Tibial nerve (tissue), 4 donors: ENCODE data around the gene CCDC88B. TPM values are rescaled to one million over a fixed set of nuclear protein-coding genes. Genes with fewer than 3 reads are reported as not detected.
A peak's percentile ranks its signal among the peaks of the same experiment; 100 is the strongest.

Experiments
- DNase-seq, 2 donors: peaks; one replicate each; pipeline ENCODE4 v3.0.0-alpha.2; 2019; ENCODE audit warnings: low spot score in 2 of 2
- H3K27ac ChIP-seq, 4 donors: fragments of 200-600 bp; sonication (generic) in 3 of 4; one replicate each; pipeline ENCODE4 v1.5.1; 2017 to 2019; ENCODE audit warnings: mild to moderate bottlenecking in 1 of 4
- H3K27me3 ChIP-seq, 2 donors: fragments of 200-600 bp; sonication (generic) in 1 of 2; one replicate each; pipeline versions ENCODE4 v1.5.1 to v1.6.0; 2017 to 2019
- H3K36me3 ChIP-seq, 3 donors: fragments of 200-600 bp; sonication (generic); one replicate each; pipeline ENCODE4 v1.5.1; 2018 to 2019
- H3K4me1 ChIP-seq, 4 donors: fragments of 200-600 bp; sonication (generic) in 3 of 4; one replicate each; pipeline ENCODE4 v1.5.1; 2017 to 2019
- H3K4me3 ChIP-seq, 4 donors: fragments of 200-600 bp; sonication (generic) in 3 of 4; one replicate each; pipeline ENCODE4 v1.5.1; 2017 to 2019; ENCODE audit warnings: mild to moderate bottlenecking in 1 of 4, moderate library complexity in 1 of 4
- H3K9me3 ChIP-seq, 4 donors: fragments of 200-600 bp; sonication (generic) in 3 of 4; one replicate each; pipeline ENCODE4 v1.5.1; 2017 to 2019
- CTCF ChIP-seq, 5 experiments: fragments of 200-600 bp in 3 of 5; fragments of 450-650 bp in 2 of 5; sonication (generic) in 3 of 5; IDR thresholded peaks; one replicate each; pipeline ENCODE4 v1.5.1; 2016 to 2019; ENCODE audit warnings: antibody characterized with exemption in 5 of 5, mild to moderate bottlenecking in 3 of 5, moderate library complexity in 2 of 5
- EP300 ChIP-seq, 2 donors: sonication (generic); formaldehyde crosslinking; IDR thresholded peaks; one replicate each; pipeline ENCODE4 v1.6.1; 2017; ENCODE audit warnings: antibody characterized with exemption in 2 of 2, mild to moderate bottlenecking in 1 of 2
- POLR2A ChIP-seq, 2 donors: fragments of 450-650 bp; IDR thresholded peaks; one replicate each; pipeline ENCODE4 v1.6.1; 2017; ENCODE audit warnings: antibody characterized with exemption in 2 of 2, mild to moderate bottlenecking in 2 of 2, moderate library complexity in 2 of 2
- WGBS, 2 donors: methylation state at CpG; one replicate each; pipeline ENCODE4 v1.1.5; 2018; 5-methylcytosine and 5-hydroxymethylcytosine counted together
- total RNA-seq, 4 donors: library from RNA; depleted of rRNA; stranded (reverse); fragments of >200 nt; gene quantifications; one replicate each; pipeline ENCODE4 v1.1.0, GENCODE V29; 2016

CCDC88B gene
- total RNA-seq: 10 to 100 TPM in 3 of 4 donors, 1 to 10 TPM in 1; 6.9 to 48.0 (median 14.4) TPM

- TF ChIP-seq POLR2A (IDR thresholded peaks at IDR 0.05) (no peak), CTCF (IDR thresholded peaks at IDR 0.05) (no peak), EP300 (IDR thresholded peaks at IDR 0.05) (peak in 1 of 2 donors; percentile 5)
- DNase-seq: no peak
- WGBS, 2 donors: 67 to 76% methylated on average over 13 to 16 of the region's 16 CpGs
- Histone ChIP-seq H3K27ac (peak within 1 kb of the TSS in 2 of 4 donors; percentile 9 to 72), H3K9me3 (no peaks in the 10 kb centered on the region), H3K4me1 (peaks cover 0 to 30% (median 9%) of the 10 kb centered on the region in 4 donors), H3K27me3 (no peaks in the 10 kb centered on the region), H3K4me3 (peak within 1 kb of the TSS in 2 of 4 donors; percentile 38 to 39), H3K36me3 (no peaks in the 10 kb centered on the region)
These were observed at the start of gene CCDC88B for GRCh38 chr11:64339754-64340408. TSS of gene CCDC88B (plus strand) at chr11:64340204. CDS start at chr11:64340267, 63 bp downstream.

GRCh38 chr11:64290352-64291261 lies 49.4 kb upstream of the CCDC88B start:
- no peak overlapping the region for H3K27ac ChIP-seq
- no peak overlapping the region for H3K4me3 ChIP-seq
- WGBS, 2 donors: 49 to 66% methylated on average over 7 to 10 of the region's 10 CpGs
- H3K36me3 ChIP-seq: peaks cover 0 to 18% (median 0%) of the 10 kb centered on the region in 3 donors
- TF ChIP-seq POLR2A (IDR thresholded peaks at IDR 0.05) (no peak), EP300 (IDR thresholded peaks at IDR 0.05) (no peak), CTCF (IDR thresholded peaks at IDR 0.05) (no peak)
- peaks cover 0 to 34% (median 15%) of the 10 kb centered on the region in 4 donors for H3K4me1 ChIP-seq
- no peak for DNase-seq
- no peaks in the 10 kb centered on the region for H3K9me3 ChIP-seq
- H3K27me3 ChIP-seq: peaks cover 0 to 56% of the 10 kb centered on the region in 2 donors

GRCh38 chr11:64291262-64291751 lies 48.7 kb upstream of the CCDC88B start, which contains the start of gene KCNK4:
TSS of gene KCNK4 (plus strand) at chr11:64291302. CDS start at chr11:64293019, 1,717 bp downstream.
- DNase-seq: no peak
- H3K4me3 ChIP-seq: peak within 1 kb of the TSS in 2 of 4 donors; percentile 23 to 44
- peaks cover 0 to 18% (median 0%) of the 10 kb centered on the region in 3 donors for H3K36me3 ChIP-seq
- TF ChIP-seq CTCF (IDR thresholded peaks at IDR 0.05) (no peak), POLR2A (IDR thresholded peaks at IDR 0.05) (no peak), EP300 (IDR thresholded peaks at IDR 0.05) (no peak)
- H3K27me3 ChIP-seq: peaks cover 0 to 63% of the 10 kb centered on the region in 2 donors
- WGBS, 2 donors: 0 to 1% methylated on average over 6 to 17 of the region's 45 CpGs
- no peak within 1 kb of the TSS for H3K27ac ChIP-seq
- peaks cover 0 to 29% (median 10%) of the 10 kb centered on the region in 4 donors for H3K4me1 ChIP-seq
- no peaks in the 10 kb centered on the region for H3K9me3 ChIP-seq

GRCh38 chr11:64291752-64292459 lies 48.1 kb upstream of the CCDC88B start:
- no peak for DNase-seq
- H3K27ac ChIP-seq: no peak overlapping the region
- WGBS, 2 donors: 0 to 1% methylated on average over 42 to 52 of the region's 96 CpGs
- H3K9me3 ChIP-seq: no peaks in the 10 kb centered on the region
- peaks cover 0 to 69% of the 10 kb centered on the region in 2 donors for H3K27me3 ChIP-seq
- peaks cover 0 to 23% (median 9%) of the 10 kb centered on the region in 4 donors for H3K4me1 ChIP-seq
- TF ChIP-seq CTCF (IDR thresholded peaks at IDR 0.05) (no peak), POLR2A (IDR thresholded peaks at IDR 0.05) (no peak), EP300 (IDR thresholded peaks at IDR 0.05) (no peak)
- H3K36me3 ChIP-seq: peaks cover 0 to 18% (median 0%) of the 10 kb centered on the region in 3 donors
- peak overlapping the region in 2 of 4 donors; percentile 23 to 44 for H3K4me3 ChIP-seq
